Activated T-cell treated with anti-CD3 and anti-CD28 coated beads for 48 hours (primary cell): ENCODE data around the gene PLCG2.
"Not testable (repeated sequence)": the region's sequence is repeated elsewhere in the genome, so short reads cannot be mapped to it uniquely, and the experiment has no call there.

Experiments used
- DNase-seq: peaks from one replicate; pipeline ENCODE4 v3.0.0-alpha.2; 2020; ENCODE audit warnings: low read depth

PLCG2 gene

DNA sequence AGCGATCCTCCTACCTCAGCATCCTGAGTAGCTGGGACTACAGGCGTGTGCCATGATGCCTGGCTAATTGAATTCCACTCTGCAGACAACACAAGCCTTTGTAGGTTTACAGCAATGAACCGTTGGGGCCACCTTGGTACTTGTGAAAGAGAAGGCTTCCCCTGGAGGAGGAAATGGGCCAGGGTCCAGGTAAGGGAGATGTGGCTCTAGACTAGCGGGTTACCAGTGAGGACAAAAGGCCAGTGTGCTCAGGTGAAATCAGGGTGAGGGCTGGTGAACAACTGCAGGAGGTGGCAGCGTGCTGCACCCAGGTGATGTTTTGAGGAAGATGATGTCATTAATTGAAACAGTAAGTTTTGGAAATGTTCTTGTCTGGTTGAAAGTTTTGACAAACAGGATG lies 225.5 kb downstream of the PLCG2 start:
- DNase-seq: no peak

DNA sequence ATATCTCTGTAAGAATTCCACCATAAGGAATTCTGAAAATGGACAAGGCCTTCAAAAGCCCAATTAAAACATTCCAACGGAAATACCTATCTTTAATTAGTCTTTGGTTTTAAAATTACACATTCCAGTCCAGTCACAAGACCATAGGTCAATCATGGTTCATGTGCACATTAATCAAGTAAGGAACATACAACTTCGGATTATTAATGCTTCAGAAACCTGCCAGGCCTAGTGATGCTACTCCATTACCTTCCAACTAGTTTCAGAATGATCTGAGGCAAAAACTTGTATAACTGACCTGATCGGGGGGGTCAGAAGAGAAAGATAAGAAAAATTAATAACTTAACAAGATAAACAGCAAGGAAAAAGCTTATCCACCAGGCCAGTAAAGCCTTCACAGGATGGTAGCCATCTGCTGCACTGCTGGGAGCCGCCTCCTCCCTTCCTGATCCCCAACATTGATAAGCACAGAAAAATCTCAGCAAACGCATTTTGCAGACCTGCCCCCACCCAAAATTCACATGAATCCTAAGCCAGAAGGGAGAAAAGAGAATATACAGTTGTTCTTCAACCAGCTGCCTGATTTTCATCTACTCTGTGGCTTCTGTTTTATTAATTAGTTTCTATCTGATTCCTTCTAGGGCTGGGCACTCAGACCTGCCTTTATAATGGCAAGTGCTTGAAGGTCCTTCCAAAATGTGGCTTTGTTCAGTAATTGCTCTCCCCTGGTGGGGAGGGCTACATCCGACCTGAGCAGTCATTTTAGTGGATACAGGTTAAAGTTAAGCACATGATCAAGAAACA lies 226.1 kb downstream of the PLCG2 start:
- no peak for DNase-seq

DNA sequence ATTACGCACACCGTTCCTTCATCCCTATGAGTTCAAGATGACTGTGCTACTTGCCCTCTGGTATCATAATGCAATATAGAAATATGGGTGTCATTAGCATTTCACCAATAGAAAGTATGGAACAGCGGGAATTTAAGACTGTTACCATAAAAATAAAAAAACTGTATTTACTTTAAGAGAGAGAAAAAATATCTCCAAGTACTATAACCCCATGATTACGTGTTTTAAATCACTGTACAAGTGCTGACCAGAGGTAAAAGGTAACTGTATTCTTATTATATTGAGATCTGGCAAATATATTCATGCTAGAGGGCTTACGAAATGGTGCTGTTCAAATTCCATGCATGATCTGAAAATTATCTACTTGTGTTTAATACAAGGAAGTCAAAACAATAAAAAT lies 226.9 kb downstream of the PLCG2 start:
- DNase-seq: no peak

GRCh38 chr16:82007189-82007588 lies 228.1 kb downstream of the PLCG2 start:
- DNase-seq: no peak

GRCh38 chr16:82008957-82009592 lies 230.0 kb downstream of the PLCG2 start:
- no peak for DNase-seq

DNA sequence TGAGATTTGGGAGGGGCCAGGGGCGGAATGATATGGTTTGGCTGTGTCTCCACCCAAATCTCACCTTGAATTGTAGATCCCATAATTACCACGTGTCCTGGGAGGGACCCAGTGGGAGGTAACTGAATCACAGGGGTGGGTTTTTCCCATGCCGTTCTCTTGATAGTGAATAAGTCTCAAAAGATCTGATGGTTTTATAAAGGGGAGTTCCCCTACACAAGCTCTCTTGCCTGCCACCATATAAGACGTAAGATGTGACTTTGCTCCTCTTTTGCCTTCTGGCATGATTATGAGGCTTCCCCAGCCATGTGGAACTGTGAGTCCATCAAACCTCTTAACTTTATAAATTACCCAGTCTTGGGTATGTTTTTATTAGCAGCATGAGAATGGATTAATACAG lies 230.7 kb downstream of the PLCG2 start:
- not testable (repeated sequence) for DNase-seq

DNA sequence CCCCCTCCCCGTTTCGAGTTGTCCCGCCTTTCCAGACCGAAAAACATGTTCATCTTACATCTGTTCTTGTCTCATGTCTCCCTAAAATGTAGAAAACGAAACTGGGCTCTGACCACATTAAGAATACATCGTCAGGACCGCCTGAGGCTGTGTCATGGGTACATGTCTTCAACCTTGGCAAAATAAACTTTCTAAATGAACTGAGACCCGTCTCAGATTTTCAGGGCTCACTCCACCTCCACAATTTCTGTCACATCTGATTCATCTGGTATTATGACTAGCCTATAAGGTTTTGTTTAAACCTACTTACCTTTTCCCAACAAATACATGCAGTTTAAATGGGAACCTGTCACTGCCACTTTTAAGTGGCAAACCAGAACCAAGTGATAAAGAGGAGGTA lies 231.6 kb downstream of the PLCG2 start:
- no peak for DNase-seq

DNA sequence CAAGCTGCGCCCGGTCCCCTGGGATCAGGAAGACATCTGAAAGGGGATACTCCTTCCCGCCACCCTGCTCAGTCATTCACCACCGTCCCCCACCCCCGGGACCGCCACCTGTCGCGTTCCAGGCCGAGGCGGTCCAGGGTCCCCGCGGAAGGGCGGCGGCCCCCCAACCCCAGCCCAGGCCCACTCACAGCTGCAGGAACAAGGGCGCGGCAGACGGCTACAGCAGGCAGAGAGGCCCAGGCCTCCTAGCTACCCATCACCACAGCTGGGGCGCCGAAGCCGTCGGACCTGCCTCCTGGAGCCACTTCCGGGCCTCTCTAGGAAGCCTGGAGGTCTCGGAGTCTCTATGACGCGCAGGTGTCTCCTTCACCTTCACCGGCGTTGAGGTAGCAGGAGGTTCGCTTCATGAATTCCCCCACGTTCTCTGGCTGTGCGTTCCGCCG lies 232.1 kb downstream of the PLCG2 start, which contains the start of gene SDR42E1:
TSS of gene SDR42E1 (minus strand) at position 272 of the 443 bp plus-strand sequence. CDS start 10,612 bp downstream, outside the sequence.
- peak; percentile 48 for DNase-seq
